ENCODE results near the gene KRTAP12-1. TPM values are rescaled to one million over a fixed set of nuclear protein-coding genes. Genes with fewer than 3 reads are reported as not detected.

Gene KRTAP12-1
- total and polyA plus RNA-seq, 2 of the 8 experiments (the other 6 are each of a cell fraction or from before 2014, with no cell fraction given): 0.50 to 0.73 TPM

- no peak for TF ChIP-seq KDM5A (IDR thresholded peaks at IDR 0.05; ENCODE audit: low read length)
- TF ChIP-seq SRF (IDR thresholded peaks at IDR 0.05; ENCODE audit: low read depth, low read length): no peak
- no peak for TF ChIP-seq NANOG (IDR thresholded peaks at IDR 0.05; ENCODE audit: insufficient read depth, low read depth, low read length, poor library complexity, severe bottlenecking)
- TF ChIP-seq BRCA1 (IDR thresholded peaks at IDR 0.05; ENCODE audit: low read depth, low read length): no peak
- TF ChIP-seq EZH2 (IDR thresholded peaks at IDR 0.05; ENCODE audit: low read depth, low read length, severe bottlenecking): no peak
Observed at GRCh38 chr21:44666401-44667320, 15.3 kb downstream of the KRTAP12-1 start, which contains the start of gene KRTAP12-2 (continued).

Data from H1 (cell line).